HT1080 (cell line): ENCODE results near the gene SLC22A12. TPM values are rescaled to one million over a fixed set of nuclear protein-coding genes. Genes with fewer than 3 reads are reported as not detected.

Experiments used
- DNase-seq: peaks from one replicate; pipeline ENCODE4 v3.0.0-alpha.2; 2015; ENCODE audit warnings: low read depth
- total RNA-seq: library from RNA; depleted of rRNA; stranded (reverse); fragments of >200 nt; shearing (Covaris generic); gene quantifications from 2 replicates; pipeline ENCODE4 v1.2.3, GENCODE V29; 2014; rRNA removed

Gene SLC22A12
- total RNA-seq, 1 experiment from 2014 or later = not detected

GRCh38 chr11:64643920-64644646 lies 53.1 kb downstream of the SLC22A12 start:
- DNase-seq = no peak

- peak; percentile 12 for DNase-seq
Observed at GRCh38 chr11:64644647-64645275, 53.7 kb downstream of the SLC22A12 start.

GRCh38 chr11:64647019-64647779 lies 56.2 kb downstream of the SLC22A12 start:
- DNase-seq = no peak

GRCh38 chr11:64648551-64648950 lies 57.5 kb downstream of the SLC22A12 start:
- no peak for DNase-seq

GRCh38 chr11:64649291-64649697 lies 58.3 kb downstream of the SLC22A12 start:
- DNase-seq = no peak

GRCh38 chr11:64650923-64651523 lies 60.0 kb downstream of the SLC22A12 start:
- DNase-seq = peak; percentile 34

Other genes starting within 250 kb of the SLC22A12 start
- gene RPS6KA4, start 232.1 kb upstream of the SLC22A12 start, total RNA-seq = 86.9 and 95.7 TPM in 2 replicates
- gene SLC22A11, start 35.3 kb upstream of the SLC22A12 start, total RNA-seq = not detected in 2 replicates
- gene NRXN2, start 132.0 kb downstream of the SLC22A12 start, total RNA-seq = 0.42 TPM in 1 of 2 replicates, not detected in the other
- gene RASGRP2, start 152.9 kb downstream of the SLC22A12 start, total RNA-seq = not detected in 2 replicates
- gene PYGM, start 168.8 kb downstream of the SLC22A12 start, total RNA-seq = 0.02 TPM in 1 of 2 replicates, not detected in the other
- gene SF1, start 187.3 kb downstream of the SLC22A12 start, total RNA-seq = 110 and 153 TPM in 2 replicates
- gene MAP4K2, start 212.0 kb downstream of the SLC22A12 start, total RNA-seq = 19.2 and 23.3 TPM in 2 replicates
- gene MEN1, start 219.3 kb downstream of the SLC22A12 start, total RNA-seq = 22.3 and 34.1 TPM in 2 replicates